ENCODE measurements around the gene USP4.
A peak's percentile ranks its signal among the peaks of the same experiment; 100 is the strongest.

The USP4 gene, protein sequence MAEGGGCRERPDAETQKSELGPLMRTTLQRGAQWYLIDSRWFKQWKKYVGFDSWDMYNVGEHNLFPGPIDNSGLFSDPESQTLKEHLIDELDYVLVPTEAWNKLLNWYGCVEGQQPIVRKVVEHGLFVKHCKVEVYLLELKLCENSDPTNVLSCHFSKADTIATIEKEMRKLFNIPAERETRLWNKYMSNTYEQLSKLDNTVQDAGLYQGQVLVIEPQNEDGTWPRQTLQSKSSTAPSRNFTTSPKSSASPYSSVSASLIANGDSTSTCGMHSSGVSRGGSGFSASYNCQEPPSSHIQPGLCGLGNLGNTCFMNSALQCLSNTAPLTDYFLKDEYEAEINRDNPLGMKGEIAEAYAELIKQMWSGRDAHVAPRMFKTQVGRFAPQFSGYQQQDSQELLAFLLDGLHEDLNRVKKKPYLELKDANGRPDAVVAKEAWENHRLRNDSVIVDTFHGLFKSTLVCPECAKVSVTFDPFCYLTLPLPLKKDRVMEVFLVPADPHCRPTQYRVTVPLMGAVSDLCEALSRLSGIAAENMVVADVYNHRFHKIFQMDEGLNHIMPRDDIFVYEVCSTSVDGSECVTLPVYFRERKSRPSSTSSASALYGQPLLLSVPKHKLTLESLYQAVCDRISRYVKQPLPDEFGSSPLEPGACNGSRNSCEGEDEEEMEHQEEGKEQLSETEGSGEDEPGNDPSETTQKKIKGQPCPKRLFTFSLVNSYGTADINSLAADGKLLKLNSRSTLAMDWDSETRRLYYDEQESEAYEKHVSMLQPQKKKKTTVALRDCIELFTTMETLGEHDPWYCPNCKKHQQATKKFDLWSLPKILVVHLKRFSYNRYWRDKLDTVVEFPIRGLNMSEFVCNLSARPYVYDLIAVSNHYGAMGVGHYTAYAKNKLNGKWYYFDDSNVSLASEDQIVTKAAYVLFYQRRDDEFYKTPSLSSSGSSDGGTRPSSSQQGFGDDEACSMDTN

DNA sequence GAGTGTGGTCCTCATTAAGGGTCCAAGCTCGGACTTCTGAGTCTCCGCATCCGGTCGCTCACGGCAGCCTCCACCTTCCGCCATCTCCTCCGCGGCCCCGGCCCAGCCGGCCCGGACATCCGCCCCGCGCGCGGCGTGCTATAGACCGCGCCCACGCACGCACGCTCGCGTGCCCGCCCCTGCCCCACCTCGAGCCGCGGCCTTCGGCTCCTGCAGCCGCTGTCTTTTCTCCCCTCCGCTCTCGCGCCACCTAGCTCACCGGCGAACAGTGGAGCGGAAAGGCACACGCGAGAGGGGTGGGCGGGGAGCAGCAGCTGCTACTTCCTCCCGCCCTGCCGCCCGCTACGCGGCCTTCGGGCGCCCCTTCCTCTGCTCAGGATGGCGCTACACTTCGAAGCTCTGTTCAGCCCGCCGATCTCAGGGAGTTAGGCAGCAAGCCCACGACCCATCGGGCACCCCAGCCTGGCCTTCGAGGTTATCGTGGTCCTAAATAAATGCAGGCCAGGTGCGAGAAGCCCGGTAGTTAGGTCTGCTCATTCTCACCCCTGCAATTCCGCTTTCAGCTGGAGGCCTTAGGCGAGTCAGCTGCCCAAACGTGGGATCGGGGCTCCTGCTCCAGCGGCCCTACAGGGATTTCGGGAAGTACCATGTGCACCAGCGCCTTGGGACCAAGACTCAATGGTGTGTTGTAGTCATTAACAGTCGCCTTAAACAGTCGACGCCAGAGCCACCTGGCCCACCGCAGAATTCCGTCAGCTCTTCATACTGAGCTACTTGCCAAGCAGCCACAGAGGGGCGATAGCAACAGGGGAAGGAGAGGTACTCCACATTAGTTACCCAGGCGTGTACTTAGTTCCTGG, at the start of gene USP4:
USP4 (minus strand) TSS at position 113 of the 860 bp plus-strand sequence; CDS start at position 84, 29 bp downstream.
- peak; percentile 63 for DNase-seq

DNA sequence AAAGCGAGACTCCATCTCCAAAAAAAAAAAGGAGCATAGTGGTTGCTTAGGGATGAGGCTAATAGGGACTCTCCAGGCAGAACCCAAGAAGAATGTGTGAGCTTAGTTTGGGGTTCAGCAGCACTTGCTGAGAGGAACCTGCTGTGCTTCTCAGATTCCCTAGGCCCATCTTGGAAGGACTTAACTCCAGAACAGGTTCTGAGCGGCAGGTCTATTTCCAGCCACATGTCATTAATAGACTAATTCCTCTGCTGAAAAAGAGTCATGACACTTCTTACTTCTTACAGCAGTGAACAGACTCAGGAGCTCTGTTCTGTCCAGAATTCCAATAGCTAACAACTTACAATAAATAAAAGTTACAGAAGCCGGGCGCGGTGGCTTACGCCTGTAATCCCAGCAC, 49.4 kb upstream of the USP4 start:
- no peak for DNase-seq

DNA sequence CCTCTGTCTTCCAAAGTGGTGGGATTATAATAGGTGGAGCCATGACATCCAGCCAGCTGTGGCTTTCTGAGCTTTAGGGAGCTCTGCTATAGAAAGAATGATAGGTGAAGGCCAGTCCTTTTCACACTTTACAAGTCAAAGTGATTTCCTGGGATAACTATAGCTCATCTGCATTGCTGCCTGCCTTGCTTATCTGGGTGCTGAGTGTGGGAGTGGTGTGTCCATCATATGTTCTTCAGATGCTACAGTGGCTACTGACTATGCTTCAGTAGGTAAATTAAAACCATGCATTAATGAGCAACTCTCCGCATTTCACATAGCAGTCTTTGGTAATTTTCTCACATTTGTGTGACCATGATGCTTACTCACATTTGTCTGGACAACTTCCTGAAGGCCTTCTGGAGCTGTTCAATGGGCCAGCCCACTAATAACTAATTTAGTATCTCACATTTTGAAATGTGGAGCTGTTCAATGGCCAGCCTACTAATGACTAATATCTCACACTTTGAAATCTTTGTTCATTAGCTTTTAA, 48.5 kb upstream of the USP4 start:
- DNase-seq, result peak in 1 of 2 donors; percentile 33

DNA sequence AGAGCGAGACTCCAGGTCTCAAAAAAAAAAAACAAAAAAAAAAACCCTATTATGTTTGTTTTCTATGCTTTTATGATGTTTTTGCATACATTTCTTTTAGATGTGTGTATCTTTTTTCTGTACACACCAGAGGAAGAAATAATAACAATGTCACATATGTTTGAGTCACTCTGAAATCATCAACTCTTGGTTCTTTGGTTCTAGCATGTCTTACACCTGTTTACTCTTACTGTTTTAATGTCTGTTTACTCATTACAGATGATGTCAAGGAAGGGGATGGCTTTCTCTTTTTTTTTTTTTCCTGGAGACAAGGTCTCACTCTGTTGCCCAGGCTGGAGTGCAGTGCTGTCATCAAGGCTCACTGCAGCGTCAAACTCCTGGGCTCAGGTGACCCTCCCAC, 47.9 kb upstream of the USP4 start:
- no peak for DNase-seq

DNA sequence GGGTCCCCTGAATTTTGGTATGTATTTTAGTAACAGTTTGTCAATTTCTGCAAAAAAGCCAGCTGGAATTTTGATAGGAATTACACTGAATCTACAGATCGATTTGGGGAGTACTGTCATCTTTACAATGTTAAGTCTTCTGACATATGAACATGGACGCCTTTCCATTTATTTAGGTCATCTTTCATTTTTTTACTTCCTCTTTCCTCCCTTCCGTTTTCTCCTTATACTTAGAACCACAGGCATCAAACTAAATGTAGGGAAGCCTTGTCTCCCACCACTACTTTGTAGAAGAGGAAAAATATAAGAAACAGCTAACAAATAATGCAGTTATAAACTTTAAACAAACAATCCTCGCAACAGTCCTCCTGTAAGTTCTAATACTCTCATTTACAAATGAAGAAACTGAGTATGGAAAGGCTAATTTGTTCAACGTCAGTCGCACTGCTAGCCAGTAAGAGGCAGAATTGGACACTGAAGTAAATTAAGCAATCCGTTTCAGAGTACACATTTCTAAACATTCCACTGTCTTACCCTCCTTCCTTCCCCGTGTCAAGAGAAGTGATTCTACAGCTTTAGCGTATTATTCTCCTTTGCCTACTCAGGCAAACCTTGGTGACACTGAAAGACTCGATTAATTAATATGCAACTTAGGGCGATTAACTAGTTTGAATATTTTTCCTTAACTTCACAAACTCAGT, 46.4 kb upstream of the USP4 start:
- DNase-seq, result peak; percentile 65 to 68

DNA sequence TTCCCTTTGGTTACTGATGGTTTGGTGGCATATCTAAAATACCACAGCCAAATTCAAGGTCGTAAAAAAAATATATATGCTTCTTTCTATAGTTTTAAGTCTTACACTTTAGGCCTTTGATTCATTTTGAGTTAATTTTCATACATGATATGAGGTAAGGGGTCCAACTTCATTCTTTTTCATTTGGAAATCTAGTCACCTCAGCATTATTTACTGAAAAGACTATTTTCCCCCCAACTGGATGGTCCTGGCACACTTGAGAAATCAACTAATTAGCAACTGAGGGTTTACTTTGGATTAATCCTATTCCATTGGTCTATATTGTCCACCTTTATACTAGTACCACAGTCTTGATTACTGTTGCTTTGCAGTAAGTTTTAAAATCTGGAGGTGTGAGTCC, 45.8 kb upstream of the USP4 start:
- DNase-seq, result no peak

DNA sequence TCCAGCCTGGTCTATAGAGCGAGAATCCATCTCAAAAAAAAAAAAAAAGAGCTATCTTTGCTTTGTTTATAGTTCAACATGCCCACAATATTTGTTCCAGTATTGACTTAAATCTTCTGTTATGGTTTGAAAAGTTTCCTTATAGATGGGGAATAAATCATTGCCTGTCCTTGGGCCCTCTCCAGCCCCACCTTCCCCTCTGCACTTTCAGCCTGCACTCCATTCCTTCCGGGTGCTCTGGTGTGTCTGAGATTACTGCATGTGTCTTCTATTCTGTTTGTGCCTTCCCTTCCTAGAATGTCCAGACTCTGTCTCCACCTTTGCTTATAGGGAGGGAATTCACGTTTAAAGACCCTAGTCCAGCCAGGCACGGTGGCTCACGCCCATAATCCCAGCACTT, 43.5 kb upstream of the USP4 start:
- DNase-seq, result no peak

DNA sequence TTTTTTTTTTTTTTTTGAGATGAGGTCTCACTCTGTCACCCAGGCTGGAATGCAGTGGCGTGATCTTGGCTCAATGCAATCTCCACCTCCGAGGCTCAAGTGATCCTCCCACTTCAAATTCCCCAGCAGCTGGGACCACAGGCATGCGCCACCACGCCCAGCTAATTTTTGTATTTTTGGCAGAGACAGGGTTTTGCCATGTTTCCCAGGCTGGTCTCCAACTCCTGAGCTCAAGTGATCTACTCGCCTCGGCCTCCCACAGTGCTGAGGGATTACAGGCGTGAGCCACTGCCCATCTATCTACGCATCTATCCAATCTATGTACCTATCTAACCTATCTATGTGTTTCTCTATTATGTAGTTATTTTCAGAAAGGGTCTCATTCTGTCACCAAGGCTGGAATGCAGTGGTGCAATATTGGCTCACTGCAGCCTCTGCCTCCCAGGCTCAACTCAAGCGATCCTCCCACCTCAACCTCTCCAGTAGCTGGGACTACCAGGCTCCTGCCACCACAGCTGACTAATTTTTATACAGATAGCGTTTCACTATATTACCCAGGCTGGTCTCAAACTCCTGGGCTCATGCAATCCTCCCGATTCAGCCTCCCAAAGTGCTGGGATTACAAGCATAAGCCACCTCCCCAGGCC, 38.5 kb upstream of the USP4 start:
- DNase-seq, result no peak

DNA sequence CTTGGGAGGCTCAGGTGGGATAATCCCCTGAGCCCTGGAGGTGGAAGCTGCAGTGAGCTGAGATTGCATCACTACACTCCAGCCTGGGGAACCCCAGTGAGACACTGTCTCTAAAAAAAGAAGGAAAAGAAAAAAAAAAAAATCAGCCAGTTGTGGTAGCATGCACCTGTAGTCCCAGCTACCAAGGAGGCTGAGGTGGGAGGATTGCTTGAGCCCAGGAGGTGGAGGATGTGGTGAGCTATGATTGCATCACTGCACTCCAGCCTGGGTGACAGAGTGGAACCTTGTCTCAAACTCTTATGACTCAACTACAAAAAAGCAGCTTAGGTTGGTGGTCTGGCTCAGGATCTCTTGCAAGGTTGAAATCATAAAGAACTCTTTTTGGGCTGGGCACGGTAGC, 37.6 kb upstream of the USP4 start:
- no peak for DNase-seq

DNA sequence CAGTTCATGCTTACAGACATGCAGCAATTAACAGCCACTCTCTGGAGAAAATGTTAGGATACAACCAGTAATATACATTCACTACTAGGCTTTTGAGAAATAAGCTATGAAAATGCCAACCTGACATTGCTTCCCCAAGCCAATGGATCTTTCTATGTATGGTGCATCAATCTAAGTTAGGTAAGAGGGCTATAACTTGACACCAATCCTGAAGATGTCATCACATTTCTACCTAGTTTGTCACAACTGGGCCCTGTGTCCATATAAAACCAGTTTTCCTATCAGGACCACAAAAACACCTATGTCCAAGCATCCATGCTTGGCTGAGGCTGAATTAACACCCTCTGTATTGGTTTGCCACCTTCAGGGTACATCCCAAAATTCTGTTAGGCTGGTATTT, 32.1 kb upstream of the USP4 start:
- DNase-seq, result no peak

DNA sequence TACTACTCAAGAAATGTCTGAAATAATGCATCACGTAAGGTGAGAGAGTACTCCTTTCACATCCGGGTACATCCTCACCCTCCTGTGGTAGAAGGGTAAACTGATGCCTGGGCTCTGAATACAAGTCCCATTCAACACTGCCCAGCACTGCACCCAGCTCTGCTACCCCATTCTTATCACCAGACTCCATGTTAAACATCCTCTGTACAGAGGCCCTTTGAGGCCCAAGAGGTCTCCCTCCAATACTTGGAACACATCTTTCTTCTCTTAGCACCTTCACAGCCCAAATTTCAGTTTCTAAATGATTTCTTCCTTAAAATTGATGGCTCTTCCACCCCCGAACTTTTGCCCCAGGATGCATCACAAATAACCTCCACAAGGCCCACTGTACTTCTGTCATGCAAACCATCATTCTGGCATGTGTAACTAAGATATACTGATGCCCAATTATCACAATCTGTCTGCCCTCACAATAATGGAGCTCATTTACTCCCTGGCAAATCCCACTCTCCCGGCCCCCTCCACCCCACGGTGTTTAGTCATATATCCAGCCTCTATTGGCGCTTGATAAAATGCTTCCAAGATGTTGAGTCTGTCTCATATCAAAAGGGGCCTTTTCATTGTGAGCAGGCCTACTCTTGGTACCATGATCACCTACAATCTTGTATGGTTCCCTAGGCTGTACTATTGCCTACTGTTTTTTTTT, 30.9 kb upstream of the USP4 start:
- no peak for DNase-seq

DNA sequence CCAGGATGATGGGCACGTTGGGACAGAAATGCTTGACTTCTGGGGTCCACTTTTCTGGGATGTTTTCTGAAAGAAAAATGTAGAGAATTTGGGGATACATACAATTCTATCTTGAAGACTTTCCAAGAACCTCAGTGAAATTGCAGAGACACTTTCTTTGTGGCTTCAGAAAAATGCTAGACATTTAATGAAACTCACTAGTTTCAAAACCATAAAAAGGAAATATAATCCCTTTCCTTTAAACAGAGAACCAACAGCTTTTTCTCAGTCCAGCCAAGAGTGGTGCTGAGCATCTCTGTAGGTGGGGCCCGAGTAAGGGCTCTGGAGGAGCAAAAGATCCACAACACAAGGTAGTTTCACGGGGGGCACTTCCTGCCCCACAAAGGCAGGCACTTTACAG, 22.7 kb upstream of the USP4 start:
- DNase-seq, result no peak

DNA sequence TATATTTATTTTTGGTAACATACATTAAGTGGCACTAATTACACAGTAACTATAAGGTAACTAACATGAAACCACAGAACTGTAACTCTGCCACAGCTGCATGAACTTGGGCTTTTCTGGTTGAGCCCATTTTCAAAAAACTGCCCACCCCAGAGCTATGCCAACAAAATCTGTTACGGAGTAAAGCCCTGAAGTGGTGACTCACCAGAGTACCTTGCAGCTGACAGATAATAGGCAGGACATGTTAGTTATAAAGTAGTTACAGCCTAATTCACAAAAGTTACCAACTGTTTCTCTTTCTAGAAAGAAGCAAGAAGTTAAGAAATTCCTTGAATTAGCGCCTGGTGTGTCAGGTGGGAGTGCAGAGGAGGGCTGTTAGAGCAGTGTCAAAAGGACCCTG, 19.8 kb upstream of the USP4 start:
- DNase-seq, result no peak

DNA sequence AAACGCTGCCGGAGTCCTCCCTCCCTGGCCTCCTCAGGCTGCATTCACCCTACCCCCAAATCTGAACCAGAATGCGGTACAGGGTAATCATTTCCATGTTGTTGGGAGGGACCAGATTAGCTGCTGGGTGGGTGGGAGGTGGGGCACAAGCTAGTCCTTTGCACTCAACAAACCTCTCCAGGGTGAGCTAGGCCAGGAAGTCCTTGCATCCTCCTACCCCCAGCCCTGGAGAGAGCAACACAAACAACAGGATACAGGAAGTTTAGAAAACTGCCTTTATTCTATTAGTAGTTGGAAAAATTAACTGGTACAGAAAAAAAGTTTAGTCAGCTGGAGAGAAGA, 19.0 kb upstream of the USP4 start:
- peak in 1 of 2 donors; percentile 30 for DNase-seq

DNA sequence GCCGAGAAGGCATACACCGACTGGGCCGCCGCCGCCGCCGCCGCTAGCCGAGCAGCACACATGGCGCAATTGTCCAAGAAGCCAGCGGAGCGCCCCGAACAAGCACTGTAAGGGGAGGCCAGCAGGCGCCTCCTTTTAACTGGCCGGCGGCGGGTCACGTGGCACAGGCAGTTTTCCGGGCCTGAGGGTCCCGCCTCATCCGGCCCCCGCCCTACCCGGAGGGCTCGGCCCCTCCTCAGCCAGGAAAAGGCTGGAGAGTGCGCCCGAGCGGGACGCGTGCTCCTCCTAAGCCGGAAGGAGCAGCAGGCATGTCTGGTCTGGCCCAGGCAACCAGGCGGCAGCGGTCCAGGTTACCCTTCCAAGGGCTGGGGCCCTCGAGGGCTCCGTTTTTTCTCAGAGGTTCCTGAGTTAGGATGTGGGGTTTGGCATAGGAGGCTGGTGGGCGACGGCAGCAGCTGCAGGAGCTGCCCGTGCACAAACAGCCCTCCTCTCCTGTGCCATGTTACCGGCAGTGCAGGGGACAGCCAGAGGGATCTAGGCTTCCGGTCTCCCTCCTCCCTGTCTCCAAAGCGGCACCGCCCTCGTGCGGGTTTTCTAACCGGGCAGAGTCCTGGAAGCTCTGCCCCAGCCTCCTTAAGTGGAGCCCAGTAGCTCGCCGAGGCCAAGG, 18.5 kb upstream of the USP4 start, which contains the start of gene GPX1:
GPX1 (minus strand) TSS at position 137 of the 667 bp plus-strand sequence; CDS start at position 62, 75 bp downstream.
- peak; percentile 89 to 91 for DNase-seq

DNA sequence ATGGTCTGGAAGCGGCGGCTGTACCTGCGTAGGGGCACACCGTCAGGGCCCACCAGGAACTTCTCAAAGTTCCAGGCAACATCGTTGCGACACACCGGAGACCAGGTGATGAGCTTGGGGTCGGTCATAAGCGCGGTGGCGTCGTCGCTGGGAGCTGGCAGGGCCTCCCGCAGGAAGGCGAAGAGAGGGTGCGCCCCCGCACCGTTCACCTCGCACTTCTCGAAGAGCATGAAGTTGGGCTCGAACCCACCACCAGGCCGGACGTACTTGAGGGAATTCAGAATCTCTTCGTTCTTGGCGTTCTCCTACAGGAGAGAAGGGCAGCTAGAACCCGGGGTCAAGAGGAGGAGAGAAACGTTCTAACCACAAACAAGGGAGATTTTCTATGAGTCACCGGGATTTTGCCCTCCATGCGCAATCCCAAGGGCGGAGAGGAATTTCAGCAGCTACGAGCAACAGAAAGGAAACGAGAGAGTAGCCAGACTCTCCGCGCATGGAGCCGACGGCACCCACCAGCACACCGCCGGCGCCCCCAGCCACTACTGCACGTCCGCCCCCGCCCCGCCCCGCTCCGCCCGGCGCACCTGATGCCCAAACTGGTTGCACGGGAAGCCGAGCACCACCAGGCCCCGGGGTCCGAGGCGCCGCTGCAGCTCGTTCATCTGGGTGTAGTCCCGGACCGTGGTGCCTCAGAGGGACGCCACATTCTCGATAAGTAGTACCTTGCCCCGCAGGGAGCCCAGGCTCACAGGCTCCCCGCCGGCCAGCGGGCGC, 17.8 kb upstream of the USP4 start:
- DNase-seq, result peak; percentile 93 to 95

DNA sequence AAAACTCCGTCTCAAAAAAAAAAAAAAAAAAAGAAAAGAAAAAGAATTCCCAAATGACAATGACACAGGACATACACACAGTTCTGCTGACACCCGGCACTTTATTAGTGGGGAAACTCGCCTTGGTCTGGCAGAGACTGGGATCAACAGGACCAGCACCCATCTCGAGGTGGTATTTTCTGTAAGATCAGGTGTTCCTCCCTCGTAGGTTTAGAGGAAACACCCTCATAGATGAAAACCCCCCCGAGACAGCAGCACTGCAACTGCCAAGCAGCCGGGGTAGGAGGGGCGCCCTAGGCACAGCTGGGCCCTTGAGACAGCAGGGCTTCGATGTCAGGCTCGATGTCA, 17.2 kb upstream of the USP4 start:
- DNase-seq, result peak in 1 of 2 donors; percentile 35

DNA sequence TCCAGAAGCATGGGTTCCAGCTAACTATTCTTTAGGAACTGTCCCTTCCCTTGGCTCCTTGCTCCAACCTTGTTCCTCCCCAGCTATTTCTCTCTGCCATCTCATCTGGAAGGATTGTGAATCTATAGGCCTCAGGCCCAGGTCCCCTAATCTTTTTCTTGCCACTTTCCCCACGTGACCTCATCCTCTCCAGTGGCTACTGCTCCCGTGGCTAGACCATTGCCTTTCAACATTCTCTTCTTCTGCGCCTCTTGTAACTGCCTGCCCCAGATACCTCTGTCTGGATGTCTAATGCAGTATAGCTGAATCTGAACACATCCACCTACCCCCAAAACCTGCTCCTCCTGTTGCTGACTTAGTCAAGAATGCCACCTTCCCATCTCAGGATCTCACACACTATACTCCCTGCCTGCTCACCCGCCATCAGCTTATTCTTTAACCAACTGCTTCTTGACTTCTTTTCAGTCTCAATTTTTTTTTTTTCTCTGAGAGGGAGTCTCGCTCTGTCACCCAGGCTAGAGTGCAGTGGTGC, 13.1 kb upstream of the USP4 start:
- DNase-seq, result no peak

DNA sequence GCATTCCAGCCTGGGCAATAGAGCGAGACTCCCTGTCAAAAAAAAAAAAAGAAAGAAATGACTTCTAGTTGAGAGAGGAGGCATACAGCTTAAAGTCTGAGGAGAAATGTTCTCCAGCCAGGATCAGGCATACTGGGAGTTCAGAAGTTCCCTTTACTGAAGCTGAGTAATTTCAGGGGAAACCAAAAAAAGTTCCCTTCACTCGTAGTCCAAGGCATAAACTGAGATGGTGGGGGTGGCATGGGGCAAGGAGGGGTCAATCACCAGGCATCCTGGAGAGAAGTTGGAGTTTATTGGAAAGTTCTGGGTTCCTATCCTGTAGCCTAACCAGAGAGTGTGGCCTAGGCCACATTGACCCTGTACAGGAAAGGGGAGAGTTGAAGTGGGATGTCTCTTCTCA, 12.4 kb upstream of the USP4 start:
- peak; percentile 89 for DNase-seq
